Psoas muscle (tissue), 8 donors: ENCODE data around the gene XCR1. TPM values are rescaled to one million over a fixed set of nuclear protein-coding genes. Genes with fewer than 3 reads are reported as not detected.
A peak's percentile ranks its signal among the peaks of the same experiment; 100 is the strongest.
"Not testable (repeated sequence)": the region's sequence is repeated elsewhere in the genome, so short reads cannot be mapped to it uniquely, and the experiment has no call there.

Experiments
- ATAC-seq, 4 donors: fragments of 200-7000 bp; cut with Tn5 transposase; one replicate each; pipeline ENCODE4 v1.9.1; 2020; ENCODE audit warnings: moderate library complexity in 3 of 4, mild to moderate bottlenecking in 2 of 4
- DNase-seq, 2 donors: peaks; one replicate each; pipeline ENCODE4 v3.0.0-alpha.2; 2020
- H3K27ac ChIP-seq: fragments of 200-600 bp; one replicate; pipeline ENCODE4 v1.8.0; 2022
- H3K27me3 ChIP-seq, 3 donors: fragments of 200-600 bp in 1 of 3; one replicate each; pipeline versions ENCODE4 v1.6.1 to v1.8.0; 2013 to 2022; ENCODE audit warnings: low read length in 2 of 3, mild to moderate bottlenecking in 2 of 3, moderate library complexity in 1 of 3; ENCODE audit not compliant: insufficient read depth in 3 of 3
- H3K36me3 ChIP-seq, 2 donors: fragments of 200-600 bp in 1 of 2; one replicate each; pipeline versions ENCODE4 v1.6.1 to v1.8.0; 2013 to 2022; ENCODE audit warnings: low read depth in 1 of 2, mild to moderate bottlenecking in 1 of 2, moderate library complexity in 1 of 2; ENCODE audit not compliant: insufficient read depth in 1 of 2
- H3K4me1 ChIP-seq: fragments of 200-600 bp; one replicate; pipeline ENCODE4 v1.8.0; 2022
- H3K4me3 ChIP-seq: fragments of 200-600 bp; one replicate; pipeline ENCODE4 v1.8.0; 2022; ENCODE audit warnings: mild to moderate bottlenecking
- H3K9me3 ChIP-seq: fragments of 200-600 bp; one replicate; pipeline ENCODE4 v1.8.0; 2022
- WGBS, 3 donors: extraction: QIAGEN DNeasy Blood & Tissue Kit; methylation state at CpG; one replicate each; pipeline versions ENCODE4 v1.1.6 to v1.1.7; 2013; 5-methylcytosine and 5-hydroxymethylcytosine counted together
- intact Hi-C, 2 donors: fragments of 100-400 bp; cut with DNase I; formaldehyde crosslinking; loops; one replicate each; pipeline versions ENCODE4 v1.11.0 to v1.14.2; 2022
- polyA plus RNA-seq, 3 donors: library from polyadenylated mRNA; stranded (reverse); fragments of 200-250 nt; gene quantifications; one replicate each; pipeline ENCODE4 v1.2.3, GENCODE V29; 2013
- total RNA-seq, 4 donors: library from RNA; stranded (reverse); fragmentation: NEBNext Ultra II Directional in 2 of 4; extraction: Animal tissue kit (Norgen Biotek cat#: 25700) in 2 of 4; gene quantifications; one replicate each; pipeline versions ENCODE4 v1.2.1 to v1.2.4, GENCODE V29; 2021 to 2023
- TF ChIP-seq, protein P1 (sequence below): fragments of 200-600 bp; IDR thresholded peaks from one replicate; pipeline ENCODE4 v1.8.0; 2022; ENCODE audit warnings: antibody characterized with exemption
- donor health status: healthy with polysubstance abuse.
- donor health status: DM: no; HTN: no; CAD: no; lungs with moderate emphysema.
- donor health status: Bipolar disorder and iron deficiency.
- donor health status: healthy.
- donor health status: DM: yes; HTN: yes; CAD: no.
- donor health status: DM: no; HTN: no; CAD: no.
- donor health status: DM: no; HTN: no; CAD: no.
- donor health status: DM: yes; HTN: yes; CAD: no.

Gene XCR1
- total and polyA plus RNA-seq, 7 donors, result 0.01 to 0.10 (median 0.05) TPM; not detected in 1

DNA sequence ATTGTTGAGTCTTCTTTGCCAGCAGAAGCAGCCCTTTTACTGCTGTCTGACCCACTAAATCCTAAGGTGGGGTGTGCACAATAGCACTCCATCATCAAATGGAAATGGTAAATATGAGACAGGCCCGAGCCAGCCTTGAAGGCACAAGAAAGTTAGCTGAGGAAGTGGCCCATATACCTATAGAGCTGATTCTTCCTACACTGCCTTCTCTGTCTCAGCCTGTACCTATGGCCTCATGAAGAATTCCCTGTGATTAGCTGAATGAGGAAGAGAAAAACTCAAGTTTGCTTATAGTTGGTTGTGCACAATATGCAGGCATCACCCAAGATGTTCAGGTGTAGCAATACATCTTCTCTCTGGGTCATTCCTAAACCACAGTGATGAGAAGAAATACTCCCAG, 31.7 kb upstream of the XCR1 start:
- intact Hi-C loops, result no loop called here
- H3K4me3 ChIP-seq, result no peak overlapping the region
- H3K27ac ChIP-seq, result no peak overlapping the region
- no peaks in the 10 kb centered on the region for H3K9me3 ChIP-seq
- ATAC-seq, result no peak
- H3K4me1 ChIP-seq, result peaks cover 23% of the 10 kb centered on the region
- WGBS, 3 donors, result 43 to 75% (median 69%) methylated on average over 1 of the region's 1 CpG
- TF ChIP-seq, protein P1, sequence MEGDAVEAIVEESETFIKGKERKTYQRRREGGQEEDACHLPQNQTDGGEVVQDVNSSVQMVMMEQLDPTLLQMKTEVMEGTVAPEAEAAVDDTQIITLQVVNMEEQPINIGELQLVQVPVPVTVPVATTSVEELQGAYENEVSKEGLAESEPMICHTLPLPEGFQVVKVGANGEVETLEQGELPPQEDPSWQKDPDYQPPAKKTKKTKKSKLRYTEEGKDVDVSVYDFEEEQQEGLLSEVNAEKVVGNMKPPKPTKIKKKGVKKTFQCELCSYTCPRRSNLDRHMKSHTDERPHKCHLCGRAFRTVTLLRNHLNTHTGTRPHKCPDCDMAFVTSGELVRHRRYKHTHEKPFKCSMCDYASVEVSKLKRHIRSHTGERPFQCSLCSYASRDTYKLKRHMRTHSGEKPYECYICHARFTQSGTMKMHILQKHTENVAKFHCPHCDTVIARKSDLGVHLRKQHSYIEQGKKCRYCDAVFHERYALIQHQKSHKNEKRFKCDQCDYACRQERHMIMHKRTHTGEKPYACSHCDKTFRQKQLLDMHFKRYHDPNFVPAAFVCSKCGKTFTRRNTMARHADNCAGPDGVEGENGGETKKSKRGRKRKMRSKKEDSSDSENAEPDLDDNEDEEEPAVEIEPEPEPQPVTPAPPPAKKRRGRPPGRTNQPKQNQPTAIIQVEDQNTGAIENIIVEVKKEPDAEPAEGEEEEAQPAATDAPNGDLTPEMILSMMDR, result no peak
- no peak for DNase-seq
- H3K27me3 ChIP-seq, result no peaks in the 10 kb centered on the region
- no peaks in the 10 kb centered on the region for H3K36me3 ChIP-seq

DNA sequence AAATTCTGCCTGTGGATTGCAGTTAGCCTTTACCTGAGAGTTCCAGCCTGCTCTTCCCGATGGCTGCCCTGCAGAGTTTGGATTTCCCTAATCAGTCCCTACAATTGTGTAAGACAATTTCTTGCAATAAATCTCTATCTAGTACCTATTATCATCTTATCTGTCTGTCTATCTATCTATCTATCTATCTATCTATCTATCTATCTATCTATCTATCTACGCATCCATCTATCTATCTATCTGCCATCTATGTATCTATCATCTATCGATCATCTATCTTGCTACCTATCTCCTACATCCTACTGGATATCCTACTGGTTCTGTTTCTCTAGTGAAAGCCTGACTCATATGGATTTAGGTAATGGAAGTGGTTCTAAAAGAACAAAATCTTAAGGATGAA, 30.4 kb upstream of the XCR1 start:
- H3K36me3 ChIP-seq, result no peaks in the 10 kb centered on the region
- no peaks in the 10 kb centered on the region for H3K9me3 ChIP-seq
- intact Hi-C loops, result no loop called here
- TF ChIP-seq, protein P1, result no peak
- WGBS, 3 donors, result 62 to 96% (median 65%) methylated on average over 3 of the region's 3 CpGs
- no peak for ATAC-seq
- H3K27ac ChIP-seq, result no peak overlapping the region
- H3K27me3 ChIP-seq, result no peaks in the 10 kb centered on the region
- peaks cover 11% of the 10 kb centered on the region for H3K4me1 ChIP-seq
- DNase-seq, result no peak
- no peak overlapping the region for H3K4me3 ChIP-seq

DNA sequence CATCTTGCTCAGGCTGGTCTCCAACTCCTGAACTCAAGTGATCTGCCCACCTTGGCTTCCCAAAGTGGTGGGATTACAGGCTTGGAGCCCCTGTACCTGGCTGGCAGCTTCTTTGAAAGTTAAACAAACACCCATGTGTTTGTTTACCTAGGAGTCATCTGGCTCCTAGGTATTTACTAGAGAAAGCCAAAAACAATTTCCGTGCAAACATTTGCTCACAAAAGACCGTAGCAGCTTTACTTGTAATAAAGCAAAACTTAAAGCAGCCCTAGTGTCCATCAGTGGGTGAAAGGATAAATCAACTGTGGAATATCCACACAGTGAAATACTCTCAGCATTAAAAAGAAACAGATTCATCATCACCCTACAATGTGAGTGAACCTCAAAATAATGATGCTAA, 29.4 kb upstream of the XCR1 start:
- intact Hi-C loops, result no loop called here
- WGBS, 3 donors, result 83 to 90% (median 89%) methylated on average over 2 of the region's 2 CpGs
- ATAC-seq (no peak), DNase-seq (no peak)
- Histone ChIP-seq H3K4me3 (no peak overlapping the region), H3K27me3 (no peaks in the 10 kb centered on the region), H3K27ac (no peak overlapping the region), H3K4me1 (peaks cover 4% of the 10 kb centered on the region), H3K36me3 (no peaks in the 10 kb centered on the region), H3K9me3 (no peaks in the 10 kb centered on the region)
- TF ChIP-seq, protein P1, result no peak

DNA sequence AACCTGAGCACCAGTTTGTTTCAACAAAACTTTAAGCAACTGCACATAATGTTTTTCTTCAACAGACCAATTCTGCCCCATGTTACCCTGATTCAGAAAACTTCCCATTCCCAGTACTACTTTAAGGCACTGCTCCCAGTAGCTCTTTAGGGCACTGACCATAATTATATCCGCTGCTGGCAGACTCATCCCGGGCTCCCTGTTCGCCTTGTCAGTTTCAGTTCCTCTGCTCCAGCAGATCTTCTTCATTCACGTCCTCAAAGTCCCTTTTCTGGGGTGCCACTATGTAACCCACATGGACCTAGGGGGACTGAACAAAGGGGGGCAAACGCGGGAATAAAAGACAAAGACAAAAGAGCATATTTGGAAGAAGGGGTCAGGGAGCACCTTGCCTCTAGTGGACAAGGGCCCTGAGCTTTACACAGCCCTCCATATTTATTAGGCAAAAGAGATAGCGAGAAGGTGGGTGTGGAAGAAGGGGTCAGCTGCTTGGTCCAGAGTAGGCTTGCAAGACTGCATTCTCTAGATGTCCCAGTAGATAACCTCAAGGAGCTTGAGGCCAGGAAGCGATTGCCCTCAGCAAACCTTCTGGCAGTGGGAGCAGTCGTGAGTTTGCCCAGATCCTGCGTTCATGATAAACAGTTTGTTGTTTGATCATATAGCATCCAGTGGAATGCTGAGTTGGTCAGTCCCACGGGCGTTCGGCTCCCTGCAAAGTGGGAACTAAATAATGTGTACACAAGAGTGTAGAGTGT, 26.7 kb upstream of the XCR1 start:
- H3K4me3 ChIP-seq, H3K36me3 ChIP-seq, intact Hi-C loops: not testable (repeated sequence)

DNA sequence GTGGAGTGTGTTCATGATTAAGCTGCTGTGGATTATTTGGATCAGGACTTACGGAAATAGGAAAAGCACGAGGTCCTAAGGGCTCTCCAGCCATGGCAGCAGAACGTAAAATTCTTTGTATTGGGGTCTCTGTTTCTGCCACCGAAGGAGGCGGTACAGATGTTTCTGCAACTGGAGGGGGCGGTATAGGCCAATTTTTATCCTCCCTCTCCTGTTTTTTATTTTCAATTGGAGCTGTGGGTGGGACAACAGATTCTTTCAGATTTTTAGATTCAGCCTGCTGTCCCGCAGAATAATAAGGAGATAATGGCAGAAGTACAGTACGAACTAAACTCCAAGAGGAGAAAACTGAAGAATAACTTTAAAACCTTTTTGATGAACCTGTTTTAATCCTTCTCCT, 26.0 kb upstream of the XCR1 start:
- H3K27me3 ChIP-seq, DNase-seq, H3K4me3 ChIP-seq, H3K4me1 ChIP-seq, H3K9me3 ChIP-seq, intact Hi-C loops, ATAC-seq, H3K27ac ChIP-seq, H3K36me3 ChIP-seq: not testable (repeated sequence)
- TF ChIP-seq, protein P1, result peak; percentile 8
- WGBS, 3 donors, result 61 to 71% (median 66%) methylated on average over 4 to 8 of the region's 8 CpGs

More for the DNA sequence above, 26.7 kb upstream of the XCR1 start:
- not testable (repeated sequence) for ATAC-seq, H3K4me1 ChIP-seq, DNase-seq, H3K9me3 ChIP-seq, H3K27me3 ChIP-seq, H3K27ac ChIP-seq
- 88 to 89% (median 88%) methylated on average over 13 of the region's 13 CpGs for WGBS, 3 donors
